GM18868 (cell line): ENCODE data around the gene GM2A.
"Not testable (repeated sequence)": the region's sequence is repeated elsewhere in the genome, so short reads cannot be mapped to it uniquely, and the experiment has no call there.

Experiments used
- ATAC-seq: cut with Tn5 transposase; IDR thresholded peaks from one replicate; pipeline ENCODE4 v1.9.1; 2021; ENCODE audit warnings: mild to moderate bottlenecking, moderate library complexity; ENCODE audit not compliant: unreplicated experiment

GM2A gene

GRCh38 chr5:151227918-151228447, 25.0 kb upstream of the GM2A start:
- no peak for ATAC-seq

- ATAC-seq: no peak
Measured at GRCh38 chr5:151228986-151229385, 24.0 kb upstream of the GM2A start.

DNA sequence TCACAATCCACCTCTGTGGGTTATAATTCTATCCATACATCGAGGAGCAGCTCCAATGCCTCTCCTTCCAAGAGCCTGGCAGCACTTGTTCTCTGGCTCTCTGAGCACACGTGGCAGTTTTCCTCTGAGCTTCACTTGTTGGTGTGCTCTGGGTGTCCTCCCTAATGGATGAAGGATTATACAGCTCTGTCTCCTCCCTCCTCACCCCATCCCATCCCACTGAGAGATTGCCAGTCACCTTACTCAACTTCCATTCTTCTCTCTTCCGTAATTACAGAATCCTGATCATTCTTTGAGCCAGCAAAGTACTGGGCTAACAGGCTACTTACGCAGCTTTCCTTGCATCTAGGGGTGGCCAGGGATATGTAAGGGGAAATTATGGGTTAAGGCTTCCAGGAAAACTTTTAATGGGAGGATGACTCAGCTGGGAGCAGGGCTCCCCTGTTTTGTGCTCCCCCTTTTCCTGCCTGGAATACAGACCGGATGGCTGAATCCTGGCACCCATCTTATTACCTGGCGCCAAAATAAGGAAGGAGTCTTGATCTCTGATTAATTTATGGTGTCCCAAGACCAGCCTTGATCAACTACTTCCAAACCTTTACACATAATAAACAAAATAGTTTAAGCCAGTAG, 22.8 kb upstream of the GM2A start:
- ATAC-seq: no peak

- ATAC-seq: no peak
Measured at GRCh38 chr5:151231359-151231758, 21.6 kb upstream of the GM2A start.

- ATAC-seq: peak; percentile 42
Measured at GRCh38 chr5:151233616-151234085, 19.3 kb upstream of the GM2A start.

GRCh38 chr5:151234476-151235238, 18.3 kb upstream of the GM2A start:
- peak; percentile 69 for ATAC-seq

DNA sequence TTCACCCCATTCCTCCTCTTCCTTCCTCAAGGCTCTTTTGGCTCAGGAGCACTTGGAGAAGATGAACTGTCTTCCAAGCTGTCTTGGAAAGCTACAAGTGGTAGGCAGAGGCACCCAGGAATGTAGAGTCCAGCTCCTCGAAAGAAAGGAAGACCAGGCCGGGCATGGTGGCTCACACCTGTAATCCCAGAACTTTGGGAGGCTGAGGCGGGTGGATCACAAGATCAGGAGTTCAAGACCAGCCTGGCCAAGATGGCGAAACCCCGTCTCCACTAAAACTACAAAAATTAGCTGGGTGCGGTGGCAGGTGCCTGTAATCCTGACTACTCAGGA, 17.8 kb upstream of the GM2A start:
- ATAC-seq: not testable (repeated sequence)

GRCh38 chr5:151236888-151237287, 16.1 kb upstream of the GM2A start:
- ATAC-seq: no peak

DNA sequence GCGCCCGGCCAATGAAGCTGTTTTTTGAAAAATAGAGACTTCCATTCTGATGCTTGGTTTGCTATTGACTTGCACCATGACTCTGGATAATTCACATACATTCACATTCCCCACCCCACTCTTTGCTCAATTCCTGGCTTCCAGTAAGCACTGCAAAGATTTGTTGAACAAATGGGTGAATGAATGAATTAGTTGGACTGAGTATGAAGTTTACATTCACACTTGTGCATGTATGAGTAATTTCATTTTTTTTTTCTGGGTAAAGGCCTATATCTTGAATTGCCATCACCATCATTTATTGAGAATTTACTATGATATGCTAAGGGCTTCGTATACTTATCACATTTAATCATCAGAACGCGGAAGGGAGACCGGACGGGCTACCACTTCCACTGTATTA, 15.3 kb upstream of the GM2A start:
- no peak for ATAC-seq

GRCh38 chr5:151238303-151238741, 14.7 kb upstream of the GM2A start:
- peak; percentile 51 for ATAC-seq

GRCh38 chr5:151239237-151239861, 13.6 kb upstream of the GM2A start:
- ATAC-seq: peak; percentile 44

GRCh38 chr5:151240268-151240835, 12.6 kb upstream of the GM2A start:
- not testable (repeated sequence) for ATAC-seq

GRCh38 chr5:151240924-151241635, 11.9 kb upstream of the GM2A start:
- ATAC-seq: no peak

DNA sequence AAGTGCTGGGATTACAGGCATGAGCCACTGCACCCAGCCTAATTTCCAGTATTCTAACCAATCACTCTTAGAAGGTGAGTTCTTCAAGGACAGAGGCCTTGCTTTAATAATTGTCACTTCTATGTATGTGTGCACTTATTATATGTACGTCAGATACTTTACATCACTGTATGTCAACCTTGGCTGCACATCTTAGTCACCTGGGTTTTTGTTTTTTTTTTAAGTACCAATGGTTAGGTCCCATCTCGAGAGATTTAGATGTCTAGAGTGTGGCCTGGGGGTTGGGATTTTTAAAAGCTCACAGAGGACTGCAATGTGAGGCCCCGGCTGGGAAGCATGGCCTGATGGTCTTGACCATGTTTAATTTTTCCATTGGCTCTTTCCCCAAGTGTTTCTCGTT, 9.9 kb upstream of the GM2A start:
- no peak for ATAC-seq

GRCh38 chr5:151243564-151243963, 9.4 kb upstream of the GM2A start:
- ATAC-seq: no peak

- ATAC-seq: no peak
Measured at GRCh38 chr5:151244206-151244605, 8.8 kb upstream of the GM2A start.

DNA sequence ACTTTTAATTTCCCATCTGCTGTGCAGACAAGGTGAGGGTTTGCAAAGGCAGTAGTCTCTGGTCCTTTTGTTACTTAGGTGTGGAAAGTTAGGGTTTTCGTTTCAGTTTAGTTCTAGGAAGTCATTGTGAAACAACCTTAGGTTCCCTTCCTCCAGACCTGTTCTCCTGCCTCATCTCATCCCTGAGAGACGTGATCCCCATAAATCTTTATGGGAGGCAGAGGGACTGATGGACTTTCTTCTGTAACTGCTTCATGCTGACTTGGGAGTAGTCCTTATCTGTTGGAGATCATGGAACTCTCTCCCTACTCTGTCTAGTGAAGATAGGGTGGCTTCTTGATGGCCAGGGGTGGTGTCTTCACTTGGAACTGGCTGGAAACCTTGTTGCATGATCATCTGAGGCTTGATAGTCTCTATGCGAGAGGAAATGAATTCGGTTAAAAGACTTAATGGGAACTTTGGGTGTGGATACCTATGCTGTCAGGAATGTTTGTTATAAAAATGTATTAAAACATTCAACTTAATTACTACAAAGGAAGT, 7.2 kb upstream of the GM2A start:
- ATAC-seq: no peak

DNA sequence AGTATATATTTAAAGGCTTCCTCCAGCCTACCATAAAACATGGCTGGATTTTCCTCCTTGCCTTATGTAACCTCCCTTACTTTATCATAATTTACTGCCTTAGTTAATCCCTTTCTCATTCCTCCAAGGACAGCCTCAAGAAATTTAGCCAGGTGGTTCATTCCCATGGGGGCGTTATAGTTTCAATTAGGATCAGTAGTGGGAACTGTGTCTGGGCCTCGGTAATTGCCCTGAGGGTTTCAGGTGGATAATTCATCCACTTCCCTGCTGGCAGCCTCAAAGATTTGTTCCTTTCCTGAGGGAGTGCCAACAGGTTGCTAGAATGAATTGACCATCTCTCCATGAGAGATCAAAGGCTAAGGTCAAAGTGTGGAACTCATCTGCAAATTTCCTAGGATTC, 4.3 kb upstream of the GM2A start:
- no peak for ATAC-seq

DNA sequence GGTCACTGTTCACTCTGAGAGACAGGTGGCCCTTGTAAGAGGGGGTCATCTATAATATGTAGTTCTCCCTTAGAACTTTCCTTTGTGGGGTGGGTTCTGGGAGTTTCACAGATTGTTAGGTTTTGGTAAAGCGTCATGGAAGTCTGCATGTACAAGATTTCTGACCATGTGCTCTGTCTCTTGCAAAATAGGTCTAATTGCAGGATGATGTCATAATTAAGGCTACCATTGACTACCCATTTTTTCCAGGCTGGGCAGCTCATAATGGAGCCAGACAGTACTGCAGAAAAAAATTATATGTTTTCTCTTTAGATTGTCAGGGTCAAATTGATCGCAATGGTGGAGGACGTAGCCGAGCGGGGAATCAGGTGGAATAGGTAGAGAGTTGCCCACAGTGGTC, 3.7 kb upstream of the GM2A start:
- no peak for ATAC-seq

- no peak for ATAC-seq
Measured at GRCh38 chr5:151250346-151251000, 2.5 kb upstream of the GM2A start.
